ENCODE results near the gene TP53AIP1.

DNA sequence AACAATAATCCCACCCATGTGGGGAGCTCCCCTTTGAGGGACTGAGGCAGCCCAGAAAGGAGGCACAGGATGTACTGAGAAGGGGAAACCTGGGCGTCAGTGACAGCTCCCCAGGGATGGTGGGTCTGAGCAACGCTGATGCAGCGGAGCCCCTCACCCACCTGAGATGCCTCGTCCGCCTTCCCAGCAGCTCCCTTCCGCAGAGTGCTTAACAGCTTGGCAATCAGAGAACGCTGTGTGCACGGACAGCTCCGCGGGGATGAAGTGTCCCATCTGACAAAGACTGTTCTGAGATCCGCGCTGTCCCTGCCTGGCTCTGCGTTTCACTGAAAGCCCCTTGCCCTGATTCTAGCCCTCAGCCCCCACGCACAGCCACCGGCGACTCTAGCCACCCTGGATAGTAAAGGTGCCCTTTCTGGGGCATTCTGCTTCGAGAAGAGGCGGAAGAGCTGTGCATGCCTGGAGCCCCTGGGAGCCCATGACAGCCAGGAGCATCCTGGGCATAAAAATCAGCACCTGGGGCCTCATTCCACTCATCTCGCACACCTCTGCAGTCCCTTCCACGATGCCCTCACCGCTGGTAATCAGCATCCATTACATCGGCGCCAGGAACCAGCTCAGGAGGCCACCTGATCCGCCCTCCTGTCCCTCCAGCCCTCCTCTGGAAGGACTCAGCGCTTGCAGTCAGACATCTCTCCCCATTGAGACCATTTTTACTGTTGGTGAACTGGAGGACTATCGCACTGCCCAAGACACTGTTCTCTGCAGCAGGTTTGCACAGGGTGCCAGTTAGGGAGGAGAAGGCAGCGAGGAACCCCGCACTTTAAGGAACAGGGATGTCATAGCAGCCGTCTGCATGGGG, 40.8 kb downstream of the TP53AIP1 start:
- TF ChIP-seq POLR2A (IDR thresholded peaks at IDR 0.05), result no peak
- no peak for TF ChIP-seq CTCF (IDR thresholded peaks at IDR 0.05)
- TF ChIP-seq POLR2AphosphoS5 (IDR thresholded peaks at IDR 0.05), result no peak

All from prostate gland (tissue), 2 donors.